Endodermal cell (in vitro differentiated cells): ENCODE results near the gene PLAC1. TPM values are rescaled to one million over a fixed set of nuclear protein-coding genes. Genes with fewer than 3 reads are reported as not detected.

Experiments
- DNase-seq: peaks from one replicate; pipeline ENCODE4 v3.0.0-alpha.2; 2017
- H3K27ac ChIP-seq: 2 replicates; pipeline ENCODE4 v1.5.1; 2013; ENCODE audit warnings: mild to moderate bottlenecking, low read depth, low read length, moderate library complexity
- H3K27me3 ChIP-seq: 2 replicates; pipeline ENCODE4 v1.6.1; 2013; ENCODE audit warnings: mild to moderate bottlenecking, low read length, moderate library complexity; ENCODE audit not compliant: insufficient read depth, control insufficient read depth, poor library complexity, severe bottlenecking
- H3K36me3 ChIP-seq: 2 replicates; pipeline ENCODE4 v1.7.0; 2013; ENCODE audit warnings: mild to moderate bottlenecking, low read length, moderate library complexity; ENCODE audit not compliant: control insufficient read depth, insufficient read depth
- H3K4me1 ChIP-seq: one replicate; pipeline ENCODE4 v1.7.0; 2013; ENCODE audit warnings: low read length; ENCODE audit not compliant: control insufficient read depth, insufficient read depth
- H3K4me3 ChIP-seq: 2 replicates; pipeline ENCODE4 v1.5.1; 2013; ENCODE audit warnings: mild to moderate bottlenecking, low read length, moderate library complexity
- H3K9ac ChIP-seq: 2 replicates; pipeline ENCODE4 v1.6.1; 2013; ENCODE audit warnings: mild to moderate bottlenecking, low read length, moderate library complexity; ENCODE audit not compliant: poor library complexity, severe bottlenecking; ENCODE audit errors: extremely low read depth
- H3K9me3 ChIP-seq: 2 replicates; pipeline ENCODE4 v1.6.1; 2013; ENCODE audit warnings: mild to moderate bottlenecking, low read length, moderate library complexity; ENCODE audit not compliant: control insufficient read depth
- H3K27ac Mint-ChIP-seq: 2 replicates; pipeline ENCODE4 v1.8.0; 2020; ENCODE audit warnings: mixed read lengths
- H3K27me3 Mint-ChIP-seq: 2 replicates; pipeline ENCODE4 v1.8.0; 2021; ENCODE audit warnings: mild to moderate bottlenecking, mixed read lengths; ENCODE audit not compliant: insufficient read depth
- H3K36me3 Mint-ChIP-seq: 2 replicates; pipeline ENCODE4 v1.8.0; 2020; ENCODE audit warnings: low read depth, mixed read lengths
- H3K4me1 Mint-ChIP-seq: 2 replicates; pipeline ENCODE4 v1.8.0; 2020; ENCODE audit warnings: mixed read lengths
- H3K4me3 Mint-ChIP-seq: 2 replicates; pipeline ENCODE4 v1.8.0; 2020; ENCODE audit warnings: mild to moderate bottlenecking, moderate library complexity, mixed read lengths
- H3K9me3 Mint-ChIP-seq: 2 replicates; pipeline ENCODE4 v1.8.0; 2020; ENCODE audit warnings: mild to moderate bottlenecking, mixed read lengths
- CTCF ChIP-seq: fragments of 200-600 bp; sonication (generic); conservative IDR thresholded peaks from 2 replicates; pipeline ENCODE4 v1.5.0; 2021; ENCODE audit warnings: antibody characterized with exemption, mild to moderate bottlenecking
- WGBS, 2 experiments: methylation state at CpG; one replicate each; pipeline versions ENCODE4 v1.1.5 to v1.1.7; 2013; ENCODE audit warnings: missing lambda C conversion rate in 2 of 2, mixed read lengths in 1 of 2; ENCODE audit not compliant: insufficient coverage in 1 of 2, insufficient read length in 1 of 2; 5-methylcytosine and 5-hydroxymethylcytosine counted together
- total RNA-seq, 2 donors: library from RNA; stranded (reverse); fragmentation: NEBNext Ultra II Directional in 1 of 2; extraction: Animal tissue kit (Norgen Biotek cat#: 25700) in 1 of 2; gene quantifications; 2 replicates in 1 of 2; 3 replicates in 1 of 2; pipeline ENCODE4 v1.2.1, GENCODE V29; 2021

The PLAC1 gene
- total RNA-seq, 2 donors from 2014 or later, result not detected

GRCh38 chrX:134528960-134529359 lies 129.3 kb downstream of the PLAC1 start:
- no peaks in the 10 kb centered on the region for H3K4me1 Mint-ChIP-seq
- TF ChIP-seq CTCF, result no peak
- Histone ChIP-seq H3K27ac (no peak overlapping the region), H3K36me3 (no peaks in the 10 kb centered on the region), H3K9me3 (no peaks in the 10 kb centered on the region), H3K4me1 (no peaks in the 10 kb centered on the region), H3K4me3 (no peak overlapping the region), H3K9ac (no peak overlapping the region), H3K27me3 (no peaks in the 10 kb centered on the region)
- H3K9me3 Mint-ChIP-seq, result peaks cover 64% of the 10 kb centered on the region
- H3K27me3 Mint-ChIP-seq, result peaks cover 2% of the 10 kb centered on the region
- no peak overlapping the region for H3K27ac Mint-ChIP-seq
- 77 to 84% methylated on average over 2 to 3 of the region's 3 CpGs for WGBS, 2 experiments
- no peaks in the 10 kb centered on the region for H3K36me3 Mint-ChIP-seq
- DNase-seq, result no peak
- no peak overlapping the region for H3K4me3 Mint-ChIP-seq

- Histone ChIP-seq H3K9ac (no peak overlapping the region), H3K4me3 (no peak overlapping the region), H3K27me3 (no peaks in the 10 kb centered on the region), H3K4me1 (no peaks in the 10 kb centered on the region), H3K36me3 (no peaks in the 10 kb centered on the region), H3K9me3 (no peaks in the 10 kb centered on the region), H3K27ac (no peak overlapping the region)
- H3K27me3 Mint-ChIP-seq, result no peaks in the 10 kb centered on the region
- H3K27ac Mint-ChIP-seq, result no peak overlapping the region
- WGBS, 2 experiments, result 100% methylated on average over 2 to 5 of the region's 5 CpGs
- no peak for TF ChIP-seq CTCF
- H3K4me3 Mint-ChIP-seq, result no peak overlapping the region
- H3K9me3 Mint-ChIP-seq, result peaks cover 48% of the 10 kb centered on the region
- no peak for DNase-seq
- H3K4me1 Mint-ChIP-seq, result no peaks in the 10 kb centered on the region
- no peaks in the 10 kb centered on the region for H3K36me3 Mint-ChIP-seq
These were observed 131.9 kb downstream of the PLAC1 start for GRCh38 chrX:134526399-134526798.

- Histone ChIP-seq H3K4me1 (no peaks in the 10 kb centered on the region), H3K9me3 (no peaks in the 10 kb centered on the region), H3K36me3 (no peaks in the 10 kb centered on the region), H3K27me3 (no peaks in the 10 kb centered on the region), H3K4me3 (no peak overlapping the region), H3K9ac (no peak overlapping the region), H3K27ac (no peak overlapping the region)
- no peaks in the 10 kb centered on the region for H3K4me1 Mint-ChIP-seq
- no peak overlapping the region for H3K4me3 Mint-ChIP-seq
- 95 to 100% methylated on average over 3 to 13 of the region's 15 CpGs for WGBS, 2 experiments
- peaks cover 46% of the 10 kb centered on the region for H3K9me3 Mint-ChIP-seq
- DNase-seq, result no peak
- H3K27ac Mint-ChIP-seq, result no peak overlapping the region
- no peaks in the 10 kb centered on the region for H3K27me3 Mint-ChIP-seq
- no peaks in the 10 kb centered on the region for H3K36me3 Mint-ChIP-seq
- no peak for TF ChIP-seq CTCF
These were observed 133.0 kb downstream of the PLAC1 start for GRCh38 chrX:134525086-134525792.
